IMR-90 (cell line): Measurements from ENCODE around the gene TSPAN3. TPM values are rescaled to one million over a fixed set of nuclear protein-coding genes. Genes with fewer than 3 reads are reported as not detected.

Source experiments
- polyA plus RNA-seq, 3 experiments: library from polyadenylated mRNA; depleted of rRNA; stranded (reverse); fragments of >200 nt; gene quantifications; 2 replicates each; pipeline ENCODE4 v1.2.3, GENCODE V29; 2012; ENCODE audit warnings: low replicate concordance in 1 of 3
- total RNA-seq: library from RNA; depleted of rRNA; stranded (reverse); fragments of >200 nt; gene quantifications from 2 replicates; pipeline ENCODE4 v1.2.3, GENCODE V29; 2012; rRNA removed

The TSPAN3 gene
- total and polyA plus RNA-seq, 2 of the 4 experiments (the other 2 are of a cell fraction) = 270 to 295 TPM

Other genes with a start within 250 kb of the TSPAN3 start
- 9.7 and 13.6 TPM in 2 replicates for gene SCAPER, start 165.8 kb downstream of the TSPAN3 start, total RNA-seq
- 1.9 and 2.9 TPM in 2 replicates for gene SCAPER, start 165.8 kb downstream of the TSPAN3 start, polyA plus RNA-seq (2012; rRNA removed)
- 12.0 and 26.1 TPM in 2 replicates for gene RCN2, start 139.4 kb downstream of the TSPAN3 start, total RNA-seq
- 55.7 and 56.5 TPM in 2 replicates for gene RCN2, start 139.4 kb downstream of the TSPAN3 start, polyA plus RNA-seq (2012; rRNA removed)
- gene PSTPIP1, start 76.0 kb downstream of the TSPAN3 start, total RNA-seq = 0.36 and 0.56 TPM in 2 replicates
- 0.83 and 1.1 TPM in 2 replicates for gene PSTPIP1, start 76.0 kb downstream of the TSPAN3 start, polyA plus RNA-seq (2012; rRNA removed)